Measurements from ENCODE around the gene SMAD6. TPM values are rescaled to one million over a fixed set of nuclear protein-coding genes. Genes with fewer than 3 reads are reported as not detected.

SMAD6 gene
- total RNA-seq, 3 donors from 2014 or later (not counting 1 experiment from before 2014, with no cell fraction given) = 0.07 to 0.38 (median 0.09) TPM

DNA sequence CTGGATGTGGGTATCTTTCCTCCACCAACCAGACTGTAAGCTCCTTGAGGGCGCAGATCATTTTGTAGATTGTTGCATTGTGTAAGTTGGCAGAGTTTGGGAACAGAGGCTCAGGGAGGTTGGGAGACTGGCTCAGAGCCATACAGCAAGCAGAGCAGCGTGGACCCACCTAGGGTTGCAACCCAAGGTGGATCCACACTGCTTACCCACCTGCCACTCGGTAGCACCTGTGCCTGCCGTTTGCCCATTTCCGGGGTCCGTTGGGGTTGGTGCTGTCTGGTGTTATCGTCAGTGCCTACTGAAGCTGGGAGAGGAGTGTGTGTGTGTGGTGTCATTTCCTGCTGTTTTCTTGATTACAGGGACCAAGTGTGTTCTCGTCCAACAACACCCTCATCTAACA lies 19.0 kb downstream of the SMAD6 start:
- ATAC-seq = no peak
- no peak overlapping the region for H3K4me3 Mint-ChIP-seq
- WGBS (ENCODE audit: insufficient coverage) = 93% methylated on average over 7 of the region's 8 CpGs

DNA sequence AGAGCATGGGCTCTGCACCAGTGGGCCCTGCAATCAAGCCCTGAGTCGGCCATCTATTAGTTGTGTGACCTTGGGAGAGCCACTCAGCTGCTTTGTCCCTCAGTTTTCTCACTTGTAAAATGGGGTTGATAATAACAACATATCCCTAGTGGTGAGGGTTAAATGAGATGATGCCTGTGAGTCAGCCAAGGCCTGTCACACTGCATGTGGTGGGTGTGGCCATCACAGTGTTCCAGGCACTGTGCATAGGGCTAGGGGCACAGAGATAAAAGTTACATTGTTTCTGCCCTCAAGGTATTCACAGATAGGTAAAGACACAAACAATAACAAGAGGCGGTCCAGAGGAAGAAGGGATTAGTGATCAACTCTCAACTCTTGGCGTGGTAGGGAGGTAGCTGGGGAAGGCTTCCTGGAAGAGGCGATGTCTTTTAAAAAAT lies 19.5 kb downstream of the SMAD6 start:
- Mint-ChIP-seq H3K4me3 (no peak overlapping the region), H3K36me3 (no peaks in the 10 kb centered on the region), H3K4me1 (no peaks in the 10 kb centered on the region), H3K9me3 (no peaks in the 10 kb centered on the region), H3K27me3 (ENCODE audit: low read depth in 2 of 2) (peaks cover 0 to 10% of the 10 kb centered on the region in 2 donors), H3K27ac (no peak overlapping the region)
- ATAC-seq = no peak
- WGBS (ENCODE audit: insufficient coverage) = 91% methylated on average over 4 of the region's 4 CpGs
- no peak overlapping the region for H3K4me3 ChIP-seq (ENCODE audit: low read length)
- no peaks in the 10 kb centered on the region for H3K27me3 ChIP-seq (ENCODE audit: control insufficient read depth, insufficient read depth, low read length)
- TF ChIP-seq, protein P1, sequence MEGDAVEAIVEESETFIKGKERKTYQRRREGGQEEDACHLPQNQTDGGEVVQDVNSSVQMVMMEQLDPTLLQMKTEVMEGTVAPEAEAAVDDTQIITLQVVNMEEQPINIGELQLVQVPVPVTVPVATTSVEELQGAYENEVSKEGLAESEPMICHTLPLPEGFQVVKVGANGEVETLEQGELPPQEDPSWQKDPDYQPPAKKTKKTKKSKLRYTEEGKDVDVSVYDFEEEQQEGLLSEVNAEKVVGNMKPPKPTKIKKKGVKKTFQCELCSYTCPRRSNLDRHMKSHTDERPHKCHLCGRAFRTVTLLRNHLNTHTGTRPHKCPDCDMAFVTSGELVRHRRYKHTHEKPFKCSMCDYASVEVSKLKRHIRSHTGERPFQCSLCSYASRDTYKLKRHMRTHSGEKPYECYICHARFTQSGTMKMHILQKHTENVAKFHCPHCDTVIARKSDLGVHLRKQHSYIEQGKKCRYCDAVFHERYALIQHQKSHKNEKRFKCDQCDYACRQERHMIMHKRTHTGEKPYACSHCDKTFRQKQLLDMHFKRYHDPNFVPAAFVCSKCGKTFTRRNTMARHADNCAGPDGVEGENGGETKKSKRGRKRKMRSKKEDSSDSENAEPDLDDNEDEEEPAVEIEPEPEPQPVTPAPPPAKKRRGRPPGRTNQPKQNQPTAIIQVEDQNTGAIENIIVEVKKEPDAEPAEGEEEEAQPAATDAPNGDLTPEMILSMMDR (IDR thresholded peaks at IDR 0.05) = no peak
- H3K27ac ChIP-seq (ENCODE audit: low read length) = no peak overlapping the region
- no peaks in the 10 kb centered on the region for H3K36me3 ChIP-seq (ENCODE audit: control insufficient read depth, insufficient read depth, low read length)
- no peaks in the 10 kb centered on the region for H3K4me1 ChIP-seq (ENCODE audit: control insufficient read depth, insufficient read depth, low read length)
- DNase-seq = no peak
- no peaks in the 10 kb centered on the region for H3K9me3 ChIP-seq (ENCODE audit: control insufficient read depth, insufficient read depth, low read length)
- intact Hi-C loops (cut with micrococcal nuclease) = no loop called here

More for the DNA sequence above, 19.0 kb downstream of the SMAD6 start:
- Histone ChIP-seq H3K9me3 (ENCODE audit: control insufficient read depth, insufficient read depth, low read length) (no peaks in the 10 kb centered on the region), H3K27me3 (ENCODE audit: control insufficient read depth, insufficient read depth, low read length) (no peaks in the 10 kb centered on the region), H3K36me3 (ENCODE audit: control insufficient read depth, insufficient read depth, low read length) (no peaks in the 10 kb centered on the region), H3K4me3 (ENCODE audit: low read length) (no peak overlapping the region), H3K27ac (ENCODE audit: low read length) (no peak overlapping the region), H3K4me1 (ENCODE audit: control insufficient read depth, insufficient read depth, low read length) (no peaks in the 10 kb centered on the region)
- no peak overlapping the region for H3K27ac Mint-ChIP-seq
- TF ChIP-seq, protein P1 (IDR thresholded peaks at IDR 0.05) = no peak
- DNase-seq = no peak
- H3K36me3 Mint-ChIP-seq = no peaks in the 10 kb centered on the region
- H3K27me3 Mint-ChIP-seq (ENCODE audit: low read depth in 2 of 2) = peaks cover 0 to 15% of the 10 kb centered on the region in 2 donors
- intact Hi-C loops (cut with micrococcal nuclease) = no loop called here
- H3K9me3 Mint-ChIP-seq = no peaks in the 10 kb centered on the region
- no peaks in the 10 kb centered on the region for H3K4me1 Mint-ChIP-seq

DNA sequence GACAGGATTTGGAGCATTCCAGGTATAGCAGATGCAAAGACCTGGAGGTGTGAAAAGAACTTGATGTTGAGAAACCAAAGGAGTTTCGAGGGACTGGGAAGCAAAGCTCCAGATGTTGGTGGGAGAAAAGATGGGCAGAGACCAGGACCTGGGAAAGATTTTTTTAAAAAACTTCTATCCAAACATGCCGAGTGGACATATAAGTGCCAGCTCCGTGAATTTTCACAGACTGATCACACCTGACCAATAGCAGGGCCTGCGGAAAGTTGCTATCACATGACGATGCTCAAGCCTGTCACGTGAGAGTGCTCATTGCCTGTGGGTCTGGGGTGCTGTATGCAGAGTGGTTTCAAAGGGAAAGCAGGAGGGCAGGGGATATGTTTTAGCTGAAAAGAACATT lies 19.9 kb downstream of the SMAD6 start:
- Histone ChIP-seq H3K4me3 (ENCODE audit: low read length) (no peak overlapping the region), H3K27me3 (ENCODE audit: control insufficient read depth, insufficient read depth, low read length) (no peaks in the 10 kb centered on the region), H3K4me1 (ENCODE audit: control insufficient read depth, insufficient read depth, low read length) (no peaks in the 10 kb centered on the region), H3K9me3 (ENCODE audit: control insufficient read depth, insufficient read depth, low read length) (no peaks in the 10 kb centered on the region), H3K36me3 (ENCODE audit: control insufficient read depth, insufficient read depth, low read length) (no peaks in the 10 kb centered on the region), H3K27ac (ENCODE audit: low read length) (no peak overlapping the region)
- H3K36me3 Mint-ChIP-seq = no peaks in the 10 kb centered on the region
- DNase-seq (no peak), ATAC-seq (no peak)
- WGBS (ENCODE audit: insufficient coverage) = 90% methylated on average over 6 of the region's 6 CpGs
- no peak overlapping the region for H3K4me3 Mint-ChIP-seq
- H3K9me3 Mint-ChIP-seq = no peaks in the 10 kb centered on the region
- TF ChIP-seq, protein P1 (IDR thresholded peaks at IDR 0.05) = no peak
- H3K27ac Mint-ChIP-seq = no peak overlapping the region
- intact Hi-C loops (cut with micrococcal nuclease) = no loop called here
- H3K27me3 Mint-ChIP-seq (ENCODE audit: low read depth in 2 of 2) = peaks cover 0 to 6% of the 10 kb centered on the region in 2 donors
- H3K4me1 Mint-ChIP-seq = no peaks in the 10 kb centered on the region

Data from natural killer cell (primary cell).